ENCODE data around the gene SPTBN1. TPM values are rescaled to one million over a fixed set of nuclear protein-coding genes. Genes with fewer than 3 reads are reported as not detected.

SPTBN1 gene
- total RNA-seq, 6 experiments from 2014 or later = 128 to 169 (median 159) TPM

DNA sequence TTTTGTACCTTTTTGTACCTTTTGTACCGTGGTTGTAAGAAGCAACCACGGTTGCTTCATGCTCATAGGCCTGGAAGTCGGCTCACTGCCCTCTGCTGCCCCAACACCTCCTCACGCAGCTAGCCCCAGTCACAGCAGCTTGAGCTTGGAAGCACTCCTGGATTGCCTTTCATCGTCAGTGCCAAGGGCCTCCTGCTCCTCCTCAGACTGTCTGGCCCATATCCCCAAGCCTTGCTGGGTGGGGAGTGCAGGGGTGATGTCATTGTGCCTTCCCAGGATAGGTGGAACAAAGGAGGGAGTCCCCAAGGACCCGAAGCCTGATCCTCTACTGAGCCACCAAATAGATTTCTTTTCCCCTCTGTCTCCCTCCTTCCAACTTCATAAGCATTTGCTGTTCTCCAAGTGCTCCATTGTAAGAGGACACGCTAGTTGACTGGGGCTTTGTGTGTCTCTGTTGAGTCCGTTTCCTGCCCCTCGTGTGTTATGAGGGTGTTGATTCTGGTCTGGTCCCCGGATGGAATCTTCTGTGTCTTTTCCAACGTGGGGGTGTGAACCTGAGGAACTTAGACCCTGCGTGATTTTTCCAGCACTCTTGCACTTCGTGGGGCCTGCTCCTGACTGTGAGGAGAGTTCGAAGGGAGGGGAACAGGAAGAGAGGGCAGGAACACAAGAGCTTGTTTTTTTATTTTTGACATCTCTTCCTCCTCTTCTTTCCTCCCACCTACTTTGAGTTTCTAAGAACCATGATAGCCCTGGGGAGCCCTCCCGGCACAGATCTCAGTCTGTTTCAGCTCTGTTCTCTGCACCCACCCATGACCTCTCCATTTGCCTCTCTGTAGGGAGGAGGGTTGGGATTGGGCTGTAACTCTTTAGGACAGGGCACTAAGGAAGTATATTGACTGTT is 140.1 kb downstream of the SPTBN1 start:
- Mint-ChIP-seq H3K4me1 (ENCODE audit: low read depth) (peaks cover 25% of the 10 kb centered on the region), H3K27ac (no peak overlapping the region)
- no peak for DNase-seq

DNA sequence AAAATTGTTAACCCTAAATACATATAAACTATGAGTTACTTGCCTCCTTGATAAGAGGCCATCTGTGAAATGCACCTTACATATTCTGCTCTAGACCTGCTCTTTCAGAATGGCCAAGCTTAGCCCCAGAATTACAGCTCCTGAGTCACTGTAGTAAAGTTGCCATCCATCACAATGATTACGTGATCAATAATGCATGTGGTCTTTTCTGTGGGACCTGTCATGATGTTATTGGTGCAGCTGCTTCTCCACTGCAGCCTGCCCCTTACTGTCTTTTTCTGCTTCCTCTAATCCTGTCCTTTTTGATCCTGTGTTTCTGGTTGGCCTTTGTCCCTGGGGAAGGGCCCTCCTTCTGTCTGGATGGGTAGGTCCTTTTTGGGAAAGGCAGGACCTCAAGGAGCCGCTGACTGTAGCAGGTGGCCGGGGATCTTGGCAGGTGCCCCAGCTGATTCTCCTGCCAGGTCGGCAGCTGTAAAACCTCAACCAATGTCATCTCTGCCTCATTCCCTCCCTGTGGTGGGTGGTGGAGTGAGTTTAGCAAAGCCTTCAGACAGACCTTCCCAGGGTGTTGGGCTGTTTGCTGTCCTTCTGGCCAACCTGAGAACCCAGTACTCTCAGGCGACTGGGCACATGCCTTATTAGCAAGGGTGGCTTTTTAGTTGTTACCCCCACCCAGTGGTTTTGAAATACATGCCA is 141.2 kb downstream of the SPTBN1 start:
- Mint-ChIP-seq H3K4me1 (ENCODE audit: low read depth) (peaks cover 33% of the 10 kb centered on the region), H3K27ac (no peak overlapping the region)

More for the DNA sequence above, 140.1 kb downstream of the SPTBN1 start:
- TF ChIP-seq, protein P1, sequence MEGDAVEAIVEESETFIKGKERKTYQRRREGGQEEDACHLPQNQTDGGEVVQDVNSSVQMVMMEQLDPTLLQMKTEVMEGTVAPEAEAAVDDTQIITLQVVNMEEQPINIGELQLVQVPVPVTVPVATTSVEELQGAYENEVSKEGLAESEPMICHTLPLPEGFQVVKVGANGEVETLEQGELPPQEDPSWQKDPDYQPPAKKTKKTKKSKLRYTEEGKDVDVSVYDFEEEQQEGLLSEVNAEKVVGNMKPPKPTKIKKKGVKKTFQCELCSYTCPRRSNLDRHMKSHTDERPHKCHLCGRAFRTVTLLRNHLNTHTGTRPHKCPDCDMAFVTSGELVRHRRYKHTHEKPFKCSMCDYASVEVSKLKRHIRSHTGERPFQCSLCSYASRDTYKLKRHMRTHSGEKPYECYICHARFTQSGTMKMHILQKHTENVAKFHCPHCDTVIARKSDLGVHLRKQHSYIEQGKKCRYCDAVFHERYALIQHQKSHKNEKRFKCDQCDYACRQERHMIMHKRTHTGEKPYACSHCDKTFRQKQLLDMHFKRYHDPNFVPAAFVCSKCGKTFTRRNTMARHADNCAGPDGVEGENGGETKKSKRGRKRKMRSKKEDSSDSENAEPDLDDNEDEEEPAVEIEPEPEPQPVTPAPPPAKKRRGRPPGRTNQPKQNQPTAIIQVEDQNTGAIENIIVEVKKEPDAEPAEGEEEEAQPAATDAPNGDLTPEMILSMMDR (IDR thresholded peaks at IDR 0.05) = no peak
- no peak overlapping the region for H3K4me3 Mint-ChIP-seq
- no peaks in the 10 kb centered on the region for H3K9me3 Mint-ChIP-seq
- H3K36me3 Mint-ChIP-seq (ENCODE audit: low read depth) = peaks cover 50% of the 10 kb centered on the region
- H3K27me3 Mint-ChIP-seq (ENCODE audit: insufficient read depth) = peaks cover 2% of the 10 kb centered on the region; the same call in 1 of the 2 replicates

DNA sequence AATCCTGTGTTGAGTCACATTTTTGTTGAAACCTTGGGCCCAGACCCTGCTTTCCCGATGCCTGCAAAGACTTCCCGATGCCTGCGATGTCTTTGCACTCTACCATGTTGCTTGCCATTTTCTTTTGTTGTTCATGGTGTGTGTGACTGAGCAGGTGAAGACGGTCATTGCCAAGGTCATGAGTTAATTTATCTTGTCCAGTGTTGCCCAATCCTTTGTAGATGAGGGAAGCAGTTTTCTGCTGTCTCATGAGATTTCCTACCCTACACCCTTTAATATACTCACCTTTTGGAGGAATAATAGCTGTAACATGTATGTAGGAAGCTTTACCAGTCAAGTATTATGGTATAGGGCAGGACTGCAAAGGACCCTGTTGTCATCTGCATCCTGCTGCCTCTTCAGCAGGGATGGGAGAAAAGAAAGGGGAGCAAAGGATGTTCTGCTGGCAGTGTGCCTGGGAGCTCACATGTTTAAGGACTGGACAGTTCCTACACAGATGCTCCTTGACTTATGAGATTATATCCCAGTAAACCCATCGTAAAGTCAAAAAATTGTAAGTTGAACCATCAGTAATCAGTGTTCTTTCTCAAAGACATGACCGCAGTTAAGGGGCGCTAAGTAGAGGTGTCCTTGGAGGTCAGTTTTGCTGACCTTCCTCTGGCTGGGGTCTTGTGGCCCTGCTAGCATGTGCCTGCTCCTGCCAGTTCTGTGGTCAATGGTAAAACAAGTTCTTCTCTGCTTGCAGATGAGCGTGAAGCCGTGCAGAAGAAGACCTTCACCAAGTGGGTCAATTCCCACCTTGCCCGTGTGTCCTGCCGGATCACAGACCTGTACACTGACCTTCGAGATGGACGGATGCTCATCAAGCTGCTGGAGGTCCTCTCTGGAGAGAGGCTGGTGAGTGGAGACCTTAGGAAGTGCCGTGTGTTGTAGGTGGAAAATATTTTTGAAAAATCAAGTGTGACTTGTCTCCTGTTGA is 142.5 kb downstream of the SPTBN1 start:
- no peak for DNase-seq
- peaks cover 2% of the 10 kb centered on the region for H3K27me3 Mint-ChIP-seq (ENCODE audit: insufficient read depth)
- TF ChIP-seq, protein P1 (IDR thresholded peaks at IDR 0.05) = no peak
- H3K36me3 Mint-ChIP-seq (ENCODE audit: low read depth) = peaks cover 50% of the 10 kb centered on the region
- H3K27ac Mint-ChIP-seq = no peak overlapping the region
- H3K4me3 Mint-ChIP-seq = no peak overlapping the region
- peaks cover 43% of the 10 kb centered on the region for H3K4me1 Mint-ChIP-seq (ENCODE audit: low read depth)
- no peaks in the 10 kb centered on the region for H3K9me3 Mint-ChIP-seq

More for the DNA sequence above, 141.2 kb downstream of the SPTBN1 start:
- no peak overlapping the region for H3K4me3 Mint-ChIP-seq
- H3K27me3 Mint-ChIP-seq (ENCODE audit: insufficient read depth) = peaks cover 2% of the 10 kb centered on the region; the same call in 1 of the 2 replicates
- no peak for DNase-seq
- H3K9me3 Mint-ChIP-seq = no peaks in the 10 kb centered on the region
- peaks cover 50% of the 10 kb centered on the region for H3K36me3 Mint-ChIP-seq (ENCODE audit: low read depth)
- TF ChIP-seq, protein P1 (IDR thresholded peaks at IDR 0.05) = no peak

DNA sequence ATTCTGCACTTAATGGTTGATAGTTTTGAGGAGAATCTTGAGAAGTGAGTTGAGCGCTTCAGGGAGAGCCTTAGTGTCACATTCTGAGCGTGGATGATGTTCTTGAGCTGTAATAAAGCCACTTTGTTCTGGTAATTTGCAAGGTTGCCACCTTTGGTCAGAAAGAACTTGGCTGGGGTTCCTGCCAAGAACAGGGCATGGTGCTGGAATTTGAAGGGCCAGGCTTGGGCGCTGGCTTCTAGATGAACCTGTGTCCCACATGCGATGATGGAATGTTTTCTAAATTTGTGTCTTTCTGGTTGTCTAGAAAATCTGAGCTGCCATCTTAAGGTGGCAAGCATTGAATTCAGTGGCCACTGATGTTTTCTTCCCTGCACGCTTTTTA is 143.2 kb downstream of the SPTBN1 start:
- no peak for DNase-seq
- H3K9me3 Mint-ChIP-seq = no peaks in the 10 kb centered on the region
- peaks cover 2% of the 10 kb centered on the region for H3K27me3 Mint-ChIP-seq (ENCODE audit: insufficient read depth)
- H3K4me3 Mint-ChIP-seq = no peak overlapping the region
- peaks cover 44% of the 10 kb centered on the region for H3K4me1 Mint-ChIP-seq (ENCODE audit: low read depth)
- no peak overlapping the region for H3K27ac Mint-ChIP-seq
- TF ChIP-seq, protein P1 (IDR thresholded peaks at IDR 0.05) = no peak
- H3K36me3 Mint-ChIP-seq (ENCODE audit: low read depth) = peaks cover 50% of the 10 kb centered on the region

DNA sequence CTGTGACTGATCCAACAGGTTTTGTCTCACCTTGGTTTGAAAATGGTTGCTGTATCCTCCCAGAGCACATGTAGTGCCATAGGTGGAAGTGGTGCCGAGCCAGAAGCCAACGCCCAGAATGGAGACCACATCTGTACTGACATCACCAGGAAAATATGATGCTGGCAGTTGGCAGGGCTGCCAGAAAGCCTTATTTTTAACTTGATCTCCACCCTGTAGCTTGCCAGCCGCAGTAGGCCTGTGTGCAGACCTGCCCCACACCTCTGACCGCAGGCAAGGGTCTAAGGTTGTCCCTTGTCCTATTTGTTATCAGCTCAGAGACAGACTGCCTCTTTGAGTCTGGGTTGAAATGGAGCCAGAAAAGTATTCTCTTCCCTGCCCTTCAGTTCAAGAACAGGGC is 143.8 kb downstream of the SPTBN1 start:
- Mint-ChIP-seq H3K9me3 (no peaks in the 10 kb centered on the region), H3K27ac (peak overlapping the region; percentile 36), H3K4me3 (no peak overlapping the region), H3K36me3 (ENCODE audit: low read depth) (peaks cover 50% of the 10 kb centered on the region), H3K4me1 (ENCODE audit: low read depth) (peaks cover 49% of the 10 kb centered on the region), H3K27me3 (ENCODE audit: insufficient read depth) (peaks cover 2% of the 10 kb centered on the region)
- TF ChIP-seq, protein P1 (IDR thresholded peaks at IDR 0.05) = no peak
- DNase-seq = no peak
